Measurements from ENCODE around the gene NEDD4L.
"Not testable (repeated sequence)": the region's sequence is repeated elsewhere in the genome, so short reads cannot be mapped to it uniquely, and the experiment has no call there.

NEDD4L gene

GRCh38 chr18:58267493-58267892 lies 223.5 kb downstream of the NEDD4L start:
- no peak for DNase-seq (ENCODE audit: low read depth)

GRCh38 chr18:58268849-58269248 lies 224.8 kb downstream of the NEDD4L start:
- DNase-seq (ENCODE audit: low read depth) = peak; percentile 34

GRCh38 chr18:58269931-58270330 lies 225.9 kb downstream of the NEDD4L start:
- no peak for DNase-seq (ENCODE audit: low read depth)

- DNase-seq (ENCODE audit: low read depth) = no peak
Observed at GRCh38 chr18:58270396-58270795, 226.4 kb downstream of the NEDD4L start.

GRCh38 chr18:58271770-58272169 lies 227.7 kb downstream of the NEDD4L start:
- DNase-seq (ENCODE audit: low read depth) = no peak

GRCh38 chr18:58272209-58272608 lies 228.2 kb downstream of the NEDD4L start:
- no peak for DNase-seq (ENCODE audit: low read depth)

- no peak for DNase-seq (ENCODE audit: low read depth)
Observed at GRCh38 chr18:58272779-58273435, 228.9 kb downstream of the NEDD4L start.

- DNase-seq (ENCODE audit: low read depth) = no peak
Observed at GRCh38 chr18:58275176-58275575, 231.2 kb downstream of the NEDD4L start.

- DNase-seq (ENCODE audit: low read depth) = no peak
Observed at GRCh38 chr18:58276789-58277739, 233.0 kb downstream of the NEDD4L start.

GRCh38 chr18:58279504-58280175 lies 235.6 kb downstream of the NEDD4L start:
- no peak for DNase-seq (ENCODE audit: low read depth)

GRCh38 chr18:58280191-58280590 lies 236.2 kb downstream of the NEDD4L start:
- no peak for DNase-seq (ENCODE audit: low read depth)

- DNase-seq (ENCODE audit: low read depth) = not testable (repeated sequence)
Observed at GRCh38 chr18:58282872-58283271, 238.8 kb downstream of the NEDD4L start.

GRCh38 chr18:58284699-58285448 lies 240.8 kb downstream of the NEDD4L start:
- no peak for DNase-seq (ENCODE audit: low read depth)

- DNase-seq (ENCODE audit: low read depth) = no peak
Observed at GRCh38 chr18:58285449-58286130, 241.6 kb downstream of the NEDD4L start.

- no peak for DNase-seq (ENCODE audit: low read depth)
Observed at GRCh38 chr18:58286632-58287352, 242.8 kb downstream of the NEDD4L start.

GRCh38 chr18:58287353-58288274 lies 243.6 kb downstream of the NEDD4L start:
- DNase-seq (ENCODE audit: low read depth) = no peak

- no peak for DNase-seq (ENCODE audit: low read depth)
Observed at GRCh38 chr18:58288921-58289797, 245.1 kb downstream of the NEDD4L start.

GRCh38 chr18:58290116-58290695 lies 246.2 kb downstream of the NEDD4L start:
- no peak for DNase-seq (ENCODE audit: low read depth)

All from HS-5 (cell line).